ENCODE results near the gene PRR9.

DNA sequence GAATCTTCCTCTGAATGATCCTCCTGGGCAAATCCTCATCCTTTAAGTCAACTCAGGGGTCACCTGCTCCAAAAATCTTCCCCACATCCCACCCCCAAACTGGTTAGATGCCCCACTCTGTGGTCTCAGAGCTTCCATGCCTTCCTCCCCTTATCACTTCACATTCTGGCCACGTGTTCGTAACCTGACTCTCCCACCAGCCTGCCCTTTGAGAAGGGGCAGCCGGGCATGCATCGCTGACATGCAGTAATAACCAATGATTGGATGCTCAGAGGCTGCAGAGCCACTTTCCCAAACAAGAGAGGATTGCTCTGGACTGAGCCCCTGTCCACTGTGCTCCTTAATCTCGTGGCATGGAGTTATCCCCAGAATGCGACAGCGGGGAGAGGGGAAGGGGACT is 7.2 kb upstream of the PRR9 start:
- TF ChIP-seq CTCF (conservative IDR thresholded peaks at IDR 0.05) (no peak), EZH2 (IDR thresholded peaks at IDR 0.05; ENCODE audit: low read depth) (no peak)

Data from PC-9 (cell line).